ENCODE measurements around the gene FRMPD2. TPM values are rescaled to one million over a fixed set of nuclear protein-coding genes. Genes with fewer than 3 reads are reported as not detected.

The FRMPD2 gene
- total and polyA plus RNA-seq, 2 of the 4 experiments (the other 2 are of a cell fraction), result 0.18 TPM; not detected in 1

DNA sequence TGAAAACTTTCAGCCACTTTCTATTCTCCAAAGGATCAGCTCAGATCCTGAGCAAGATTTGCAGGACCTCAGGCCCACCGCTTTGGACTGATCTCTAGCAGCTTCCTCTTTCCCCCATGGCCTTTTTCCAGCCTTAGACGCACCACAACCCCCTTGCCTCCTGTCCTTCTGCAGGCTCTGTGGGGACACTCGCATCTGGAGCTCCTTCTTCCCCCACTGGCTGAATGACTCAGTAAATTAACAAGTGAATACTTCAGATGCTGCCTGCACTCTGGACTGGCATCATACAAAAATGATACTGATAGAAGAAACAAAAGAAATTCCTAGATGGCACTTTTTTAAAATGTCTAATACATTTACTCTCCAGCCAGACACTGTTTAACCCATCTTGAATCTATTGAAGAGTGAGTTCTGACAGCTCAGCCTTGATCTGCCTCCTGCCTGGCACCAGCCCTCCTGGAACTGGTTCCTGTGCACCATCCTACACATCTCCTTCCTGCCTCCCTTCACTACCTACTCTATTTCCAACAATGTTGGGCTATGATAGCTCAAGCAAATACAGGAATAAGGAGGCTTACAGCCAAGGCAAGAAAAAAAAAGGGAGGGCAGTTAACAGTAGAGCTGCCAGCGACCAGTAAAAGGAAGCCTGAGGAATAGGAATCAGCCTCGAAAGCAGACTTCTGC lies 3.3 kb downstream of the FRMPD2 start:
- Histone ChIP-seq H2BK120ac (ENCODE audit: low read depth, low read length) (no peak overlapping the region), H2BK15ac (ENCODE audit: low read depth, low read length) (no peak overlapping the region), H4K8ac (ENCODE audit: low read depth in 2 of 2, low read length in 2 of 2) (no peak overlapping the region), H3K4me3 (ENCODE audit: insufficient read depth, low read depth, low read length) (no peak overlapping the region), H3K36me3 (ENCODE audit: control insufficient read depth, insufficient read depth, low read length) (no peaks in the 10 kb centered on the region), H2AK9ac (replicated peaks; ENCODE audit: low read depth, low read length, poor library complexity) (no peak overlapping the region), H3K9ac (ENCODE audit: low read depth, low read length) (no peak overlapping the region), H3K18ac (ENCODE audit: low read depth, low read length) (no peak overlapping the region), H2AFZ (replicated peaks; ENCODE audit: low read length, poor library complexity) (no peak overlapping the region), H3K4me2 (ENCODE audit: low read depth, low read length) (no peak overlapping the region), H4K20me1 (ENCODE audit: insufficient read depth, low read length) (no peaks in the 10 kb centered on the region), H2AK5ac (ENCODE audit: low read depth, low read length) (no peak overlapping the region), H3K9me3 (ENCODE audit: control insufficient read depth, insufficient read depth, low read length) (no peaks in the 10 kb centered on the region), H4K91ac (ENCODE audit: insufficient read depth, low read depth, low read length) (no peak overlapping the region), H4K5ac (ENCODE audit: low read depth, low read length) (no peak overlapping the region), H2BK5ac (ENCODE audit: low read depth, low read length, poor library complexity, severe bottlenecking) (no peak overlapping the region), H3K27me3 (ENCODE audit: control insufficient read depth, insufficient read depth, low read length) (peaks cover 35% of the 10 kb centered on the region), H3K9me1 (ENCODE audit: insufficient read depth, low read length) (no peaks in the 10 kb centered on the region), H3K23ac (ENCODE audit: low read depth, low read length) (no peak overlapping the region), H3K14ac (replicated peaks; ENCODE audit: low read depth, low read length) (no peak overlapping the region), H3K27ac (ENCODE audit: insufficient read depth, low read length) (no peak overlapping the region), H2BK20ac (ENCODE audit: low read depth, low read length) (no peak overlapping the region), H3K79me1 (ENCODE audit: low read depth in 1 of 2, low read length in 2 of 2) (no peaks in the 10 kb centered on the region), H3K4me1 (ENCODE audit: control insufficient read depth, insufficient read depth, low read length) (no peaks in the 10 kb centered on the region), H3K4ac (ENCODE audit: low read depth, low read length) (no peak overlapping the region), H3K56ac (ENCODE audit: extremely low read depth, insufficient read depth, low read length) (no peak overlapping the region)
- BruUV-seq (replicated peaks), result no TSS peak
- ChIA-PET POLR2A (ENCODE audit: unreplicated experiment) (no interaction called here), CTCF (interaction anchor here (1.2 kb wide), 1 partner anchor 19 kb away, joined by 3 read pairs; no protein-coding TSS in a partner anchor)
- in situ Hi-C loops (cut with MboI; ENCODE audit: low sequenced_read_pairs) (no loop called here), dilution Hi-C loops (cut with HindIII; ENCODE audit: low sequenced_read_pairs, unreplicated experiment) (no loop called here), intact Hi-C loops (cut with micrococcal nuclease) (no loop called here)
- DNase-seq (no peak), ATAC-seq (ENCODE audit: low read depth) (no peak)
- WGBS, 2 experiments (ENCODE audit: extremely low coverage in 2 of 2, insufficient read length in 1 of 2), result 50% methylated on average over 2 of the region's 5 CpGs; no CpG with 5 or more reads in 1 of the 2 experiments
- no peak for TF ChIP-seq RCOR1 (IDR thresholded peaks at IDR 0.05; ENCODE audit: insufficient replicate concordance, low read length)
